Activated T-cell treated with anti-CD3 and anti-CD28 coated beads, Interleukin-2, amount 50 U/mL, for 48 hours (primary cell): ENCODE results near the gene RPP25.

ENCODE experiments used
- DNase-seq, 2 experiments: peaks; one replicate each; pipeline ENCODE4 v3.0.0-alpha.2; 2020

The RPP25 gene, protein sequence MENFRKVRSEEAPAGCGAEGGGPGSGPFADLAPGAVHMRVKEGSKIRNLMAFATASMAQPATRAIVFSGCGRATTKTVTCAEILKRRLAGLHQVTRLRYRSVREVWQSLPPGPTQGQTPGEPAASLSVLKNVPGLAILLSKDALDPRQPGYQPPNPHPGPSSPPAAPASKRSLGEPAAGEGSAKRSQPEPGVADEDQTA

DNA sequence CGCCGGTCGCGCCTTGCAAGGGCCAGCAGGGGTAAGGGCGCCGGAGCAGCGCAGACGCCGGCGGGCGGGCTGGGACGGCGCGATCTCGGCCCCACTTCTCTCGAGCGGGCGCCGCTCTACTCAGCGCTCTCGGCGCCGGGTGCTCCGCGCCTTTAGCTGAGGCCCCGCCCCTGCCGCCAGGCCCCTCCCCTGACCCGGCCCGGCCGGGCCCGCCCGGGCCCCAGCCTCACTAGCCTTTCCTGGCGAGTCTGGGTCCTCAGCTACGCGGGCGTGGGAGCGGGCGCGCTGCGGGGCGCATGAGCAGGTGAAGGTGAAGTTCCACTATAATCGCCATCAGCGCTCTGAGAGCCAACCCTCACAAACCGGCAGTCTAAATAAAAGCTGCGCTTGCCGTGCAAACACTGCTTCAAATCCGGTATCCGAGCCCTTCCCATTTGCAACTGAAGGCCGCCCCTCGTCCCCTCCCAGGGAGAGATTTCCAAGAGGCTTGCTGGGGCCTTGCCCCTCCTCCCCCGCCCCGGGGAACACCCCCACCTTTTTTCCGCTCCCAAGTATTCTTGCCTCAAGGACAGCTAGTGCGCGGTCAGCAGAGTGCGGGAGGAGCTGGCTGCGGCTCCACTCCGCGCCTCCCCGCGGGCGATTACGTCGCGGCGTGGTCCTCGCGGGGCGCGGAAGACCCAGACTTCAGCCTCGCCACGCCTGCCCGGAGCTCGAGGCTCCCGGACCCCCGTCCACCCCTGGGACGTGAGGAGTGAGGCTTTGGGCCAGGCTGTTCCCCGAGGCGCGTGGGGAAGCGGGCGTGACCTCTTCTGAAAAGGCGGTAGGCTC lies at the start of gene RPP25:
RPP25 (minus strand) TSS at position 125 of the 828 bp plus-strand sequence. CDS start 189 bp downstream, outside the sequence.
- DNase-seq, result peak; percentile 83 to 89

DNA sequence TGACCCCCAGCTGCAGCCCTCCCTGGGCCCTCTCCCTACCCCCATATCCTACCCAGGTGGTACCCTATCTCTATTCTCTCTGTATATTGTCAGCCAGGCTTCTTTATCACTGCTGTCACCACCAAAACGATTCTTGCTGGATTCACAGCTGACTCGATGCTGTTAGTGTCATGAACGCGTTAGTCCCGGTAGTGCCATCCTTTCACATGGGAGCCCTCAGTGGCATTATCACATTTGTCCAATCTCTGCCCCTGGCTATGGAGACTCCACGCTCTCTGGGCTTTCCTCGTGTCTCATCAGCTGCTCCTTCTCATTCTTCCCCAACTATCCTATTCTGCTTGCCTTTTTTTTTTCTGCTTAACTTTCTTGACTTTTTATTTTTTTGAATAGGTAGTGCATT lies 45.8 kb upstream of the RPP25 start:
- DNase-seq, result no peak

DNA sequence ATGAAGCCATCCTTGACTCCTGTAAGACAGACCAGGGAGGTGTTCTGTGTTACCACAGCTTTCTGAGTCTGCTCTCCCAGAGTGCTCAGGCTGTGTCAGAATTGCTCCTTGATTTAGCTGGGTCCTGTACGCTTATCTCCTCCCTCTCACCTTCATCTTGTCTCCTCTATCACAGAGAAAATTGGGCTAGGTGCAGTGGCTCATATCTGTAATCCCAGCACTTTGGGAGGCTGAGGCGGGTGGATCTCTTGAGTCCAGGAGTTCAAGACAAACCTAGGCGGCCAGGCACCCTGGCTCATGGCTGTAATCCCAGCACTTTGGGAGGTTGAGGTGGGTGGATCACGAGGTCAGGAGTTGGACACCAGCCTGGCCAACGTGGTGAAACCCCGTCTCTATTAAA lies 44.7 kb upstream of the RPP25 start:
- DNase-seq, result no peak

DNA sequence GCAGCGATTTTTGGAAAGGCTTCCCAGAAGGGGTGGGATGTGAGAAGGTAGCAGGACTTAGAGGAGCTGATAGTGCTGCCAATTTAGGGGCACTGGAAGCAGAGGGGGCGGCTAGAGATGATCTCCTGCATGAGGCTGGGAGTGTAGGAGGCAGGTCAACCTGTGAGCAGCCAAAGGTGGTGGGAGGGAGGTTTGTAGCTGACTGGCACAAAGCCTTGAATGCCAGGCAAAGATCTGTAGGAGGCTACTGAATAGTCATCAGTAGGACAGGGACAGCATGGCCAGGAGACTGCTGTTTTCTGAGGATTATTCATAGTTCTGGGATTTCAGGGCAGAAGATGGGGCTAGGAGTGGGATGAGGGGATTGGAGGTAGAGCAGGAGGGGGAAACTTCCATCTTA lies 41.0 kb upstream of the RPP25 start:
- no peak for DNase-seq

DNA sequence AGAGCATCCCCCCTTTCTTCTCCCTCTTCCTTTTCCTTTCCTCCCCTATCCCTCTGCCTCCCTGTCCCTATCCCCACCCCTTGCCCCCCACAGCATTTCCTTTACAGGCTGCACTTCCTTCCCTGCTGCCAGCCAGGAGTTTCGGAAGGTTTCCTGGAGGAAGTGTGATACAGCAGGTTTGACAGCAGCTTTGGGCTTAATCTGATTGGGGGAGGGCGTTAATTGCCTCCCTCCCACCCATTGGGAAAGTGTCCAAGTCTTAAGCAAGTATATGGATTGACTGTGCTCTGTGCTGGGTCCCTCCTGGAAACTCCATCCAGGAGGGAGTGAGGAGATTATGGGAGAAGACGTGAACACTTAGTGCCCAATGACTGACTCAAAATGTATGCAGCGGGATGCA lies 40.6 kb upstream of the RPP25 start:
- DNase-seq, result no peak

DNA sequence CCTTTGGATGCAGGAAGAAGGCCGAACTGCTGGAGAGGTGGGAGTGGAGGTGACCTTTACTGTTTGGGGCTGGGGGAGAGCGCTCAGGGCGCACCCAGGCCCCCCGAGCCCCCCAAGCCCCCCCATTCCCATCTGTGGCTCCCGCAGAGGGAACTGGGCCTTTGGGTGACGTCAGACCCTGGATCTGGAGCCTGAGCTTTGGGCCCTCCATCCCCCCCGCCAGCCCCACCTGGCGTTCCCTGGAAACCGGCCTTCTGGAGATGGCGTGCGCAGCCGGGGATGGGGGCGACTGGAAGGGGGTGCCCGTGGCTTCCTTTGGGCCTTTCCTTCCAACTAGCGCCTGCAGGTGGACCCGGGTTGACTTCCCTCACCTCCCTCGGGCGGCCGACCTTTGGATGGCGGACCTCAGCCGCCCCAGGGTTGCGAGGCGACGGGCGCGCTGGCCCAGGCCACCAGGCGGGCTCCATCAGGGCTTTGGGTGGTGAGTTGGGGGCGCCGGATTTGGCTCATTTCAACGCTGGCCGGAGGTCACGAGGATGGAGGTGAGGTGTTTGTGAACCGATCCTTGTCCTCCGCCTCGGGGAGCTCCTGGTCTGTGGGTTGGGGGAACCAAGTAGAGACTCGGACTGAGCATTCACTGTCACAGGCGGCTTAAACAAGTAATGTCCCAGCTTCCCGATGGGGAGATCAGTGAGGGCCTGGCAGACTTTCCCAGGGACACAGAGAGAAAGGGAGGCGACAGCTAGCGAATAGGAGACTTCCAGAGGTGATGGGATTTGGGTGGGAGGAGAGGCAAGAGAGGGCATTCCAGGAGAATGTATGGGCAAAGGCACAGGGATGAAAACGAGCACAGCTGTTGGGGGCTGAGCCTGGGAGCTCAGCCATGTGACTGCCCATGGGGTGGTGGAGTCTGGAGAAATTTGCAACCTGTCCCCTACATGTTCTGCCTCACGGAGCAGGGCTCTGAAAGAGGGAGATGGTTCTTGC lies 39.5 kb upstream of the RPP25 start:
- no peak for DNase-seq

DNA sequence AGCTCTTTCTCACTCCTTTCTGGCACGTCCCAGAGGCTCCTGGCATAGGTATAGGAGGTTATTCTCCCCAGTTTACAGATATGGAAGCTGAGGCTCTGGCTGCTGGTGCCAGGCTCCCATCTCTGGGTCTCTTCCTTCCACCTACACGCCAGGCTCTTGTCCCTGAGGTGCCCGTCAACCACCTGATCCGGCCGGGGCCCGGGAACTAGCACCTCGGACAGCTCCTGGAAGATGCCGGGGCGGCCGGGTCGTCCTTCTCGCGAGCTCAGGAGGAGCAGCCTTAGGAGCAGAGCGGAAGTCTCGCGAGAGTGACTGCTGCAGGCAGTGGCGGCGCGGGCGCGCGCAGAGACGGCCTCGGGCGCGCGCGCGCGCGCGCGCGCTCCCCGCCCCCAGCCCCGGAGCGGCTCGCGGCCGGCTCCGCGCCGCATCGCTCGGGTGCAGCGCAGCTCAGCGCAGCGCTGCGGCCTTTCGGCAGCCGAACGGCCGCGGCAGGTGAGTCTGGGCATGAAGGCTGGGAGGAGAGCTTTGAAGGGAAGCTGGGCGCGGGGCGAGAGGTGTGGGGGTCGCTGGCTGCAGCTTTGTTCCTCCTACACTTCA lies 38.7 kb upstream of the RPP25 start, which contains the start of gene SCAMP5:
SCAMP5 (plus strand) TSS at position 382 of the 597 bp plus-strand sequence. CDS start 16,277 bp downstream, outside the sequence.
- peak; percentile 92 to 95 for DNase-seq

DNA sequence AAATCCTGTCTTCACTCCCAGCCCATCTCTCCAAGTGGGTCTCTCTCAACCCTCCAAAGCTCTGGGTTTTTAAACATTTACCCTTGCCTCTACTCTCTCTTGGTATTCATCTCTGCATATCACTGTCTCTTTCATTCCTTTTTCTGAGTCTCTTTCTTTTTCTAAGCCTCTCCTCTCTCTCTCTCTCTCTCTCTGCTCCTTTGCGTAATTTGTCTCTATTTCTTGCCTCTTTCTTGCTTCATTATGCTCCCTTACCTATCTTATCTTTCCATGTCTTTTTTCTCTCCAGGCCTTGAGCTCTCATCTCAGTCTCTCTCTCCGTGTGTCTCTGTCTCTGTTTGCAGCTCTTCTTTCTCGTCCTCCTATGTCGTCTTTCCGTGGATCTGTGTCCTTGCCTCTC lies 38.1 kb upstream of the RPP25 start:
- DNase-seq, result no peak

DNA sequence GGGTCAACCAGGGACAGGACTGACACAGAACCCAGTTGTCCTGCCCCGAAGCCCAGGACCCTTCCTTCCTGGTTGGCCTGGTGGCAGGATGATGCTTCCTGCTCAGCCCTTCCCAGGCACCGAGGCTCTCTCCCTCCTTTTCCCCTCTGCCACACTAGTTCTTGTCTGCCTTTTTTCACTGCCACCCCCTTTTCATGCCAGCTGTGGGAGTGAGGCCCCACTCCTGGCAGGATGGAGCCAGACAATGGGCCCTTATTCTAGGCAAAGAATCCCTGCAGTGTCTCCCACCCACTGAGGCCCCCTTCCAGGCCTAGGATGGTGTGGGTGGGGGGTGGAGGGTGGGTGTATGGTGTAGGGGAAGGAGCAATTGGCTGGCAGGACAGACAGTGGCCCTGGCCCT lies 37.7 kb upstream of the RPP25 start:
- no peak for DNase-seq

DNA sequence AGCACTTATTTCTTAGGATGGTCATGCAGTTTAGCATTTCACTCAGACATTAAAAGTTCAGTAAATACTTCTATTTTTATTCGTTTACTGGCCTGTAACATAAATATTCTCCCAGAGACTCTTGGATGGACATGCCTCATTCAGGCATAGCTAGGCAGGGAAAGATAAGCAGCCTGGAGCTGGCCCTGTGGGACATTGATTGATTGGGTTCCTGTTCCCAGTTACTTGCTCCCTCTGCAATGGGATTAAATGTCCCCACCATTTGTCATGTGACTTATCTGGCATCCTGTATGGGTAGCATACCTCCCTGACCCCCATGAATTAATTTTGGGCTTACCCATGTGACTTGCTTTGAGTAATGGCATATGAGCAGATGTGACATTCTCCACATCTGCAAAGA lies 36.0 kb upstream of the RPP25 start:
- no peak for DNase-seq

DNA sequence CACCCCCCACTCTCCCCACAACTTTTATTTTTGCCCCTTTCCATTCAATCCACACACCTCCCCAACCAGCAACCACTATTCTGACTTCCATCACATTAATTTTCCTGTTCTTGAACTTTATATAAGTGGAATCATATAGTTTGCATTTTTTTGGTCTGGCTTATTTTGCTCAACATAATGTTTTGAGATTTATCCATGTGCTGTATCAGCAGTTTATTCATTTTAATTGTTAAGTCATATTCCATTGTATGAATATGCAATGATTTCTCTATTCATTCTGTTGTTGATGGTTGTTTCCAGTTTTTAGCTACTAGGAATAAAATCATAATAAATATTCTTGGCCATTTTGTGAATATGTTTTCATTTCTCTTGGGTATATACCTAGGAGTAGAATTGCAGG lies 33.0 kb upstream of the RPP25 start:
- DNase-seq, result no peak

DNA sequence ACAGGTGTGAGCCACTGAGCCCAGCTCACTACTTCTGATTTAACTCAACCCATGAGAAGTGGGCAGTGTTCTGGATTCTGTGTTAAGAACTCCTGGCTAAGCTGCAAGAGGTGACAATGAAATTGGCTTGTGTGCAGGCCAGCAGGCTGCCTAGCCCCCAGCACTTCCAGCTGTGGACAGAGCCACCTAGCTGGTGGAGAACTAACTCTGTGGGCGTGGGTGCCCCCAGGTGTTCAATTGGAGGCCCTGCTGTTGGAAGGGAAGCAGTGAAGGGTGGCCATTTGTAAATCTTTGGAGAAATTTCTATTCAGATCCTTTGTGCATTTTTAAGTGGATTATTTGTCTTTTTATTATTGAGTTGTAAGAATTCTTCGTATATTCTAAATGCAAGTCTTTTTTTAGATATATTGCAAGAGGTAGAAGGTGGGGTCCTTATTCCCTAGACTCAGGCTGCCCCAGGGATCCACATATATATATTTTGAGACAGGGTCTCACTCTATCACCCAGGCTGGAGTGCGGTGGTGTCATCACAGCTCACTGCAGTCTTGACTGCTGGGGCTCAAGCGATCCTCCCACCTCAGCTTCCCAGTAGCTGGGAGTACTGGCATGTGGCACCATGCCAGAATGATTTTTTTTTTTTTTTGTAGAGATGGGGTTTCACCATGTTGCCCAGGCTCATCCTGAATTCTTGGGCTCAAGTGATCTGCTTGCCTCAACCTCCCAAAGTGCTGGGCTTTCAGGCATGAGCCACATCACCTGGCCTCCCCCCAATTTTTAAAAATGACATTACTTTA lies 31.6 kb upstream of the RPP25 start:
- DNase-seq, result peak; percentile 46 to 59

DNA sequence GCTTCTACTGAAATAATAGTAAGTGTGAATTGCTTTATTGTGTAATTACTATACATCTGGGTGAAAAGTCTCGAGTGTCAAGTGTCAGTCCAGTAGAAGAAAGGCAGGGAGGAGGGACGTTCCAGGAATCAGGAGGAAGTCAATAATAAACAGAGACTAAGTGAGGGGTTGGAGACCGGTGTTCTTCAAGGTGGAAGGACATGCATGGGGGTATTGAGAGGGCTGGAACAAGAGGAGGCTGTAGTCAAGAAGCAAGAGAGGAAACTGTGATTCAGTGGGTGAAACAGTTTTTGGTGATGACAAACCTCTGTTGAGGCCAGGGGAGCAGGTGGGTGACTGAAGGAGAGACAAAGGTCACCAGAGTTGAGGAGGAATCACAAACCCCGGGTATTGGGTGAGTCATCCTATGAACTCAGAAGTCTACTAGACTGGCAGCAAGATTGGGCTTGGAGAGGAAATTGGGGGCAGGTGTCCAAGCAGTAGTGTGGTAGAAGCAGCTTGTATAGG lies 27.2 kb upstream of the RPP25 start:
- DNase-seq, result peak; percentile 68 to 74

DNA sequence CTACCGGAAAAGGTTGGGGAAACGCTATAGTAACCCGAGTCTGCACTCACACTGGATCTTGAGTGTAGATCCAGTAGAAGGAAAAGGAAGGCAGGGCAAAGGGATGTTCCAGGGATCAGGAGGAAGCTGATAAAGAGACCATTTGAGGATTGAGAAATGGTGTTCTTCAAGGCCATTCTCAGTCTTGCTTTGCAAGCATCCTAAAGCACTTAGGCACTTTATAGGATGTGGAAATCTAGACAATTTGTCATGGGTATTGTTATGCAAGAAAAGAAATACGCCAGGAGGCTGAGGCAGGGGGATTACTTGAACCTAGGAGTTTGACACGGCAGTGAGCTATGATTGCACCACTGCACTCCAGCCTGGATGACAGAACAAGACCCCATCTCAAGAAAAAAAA lies 25.6 kb upstream of the RPP25 start:
- DNase-seq, result no peak

DNA sequence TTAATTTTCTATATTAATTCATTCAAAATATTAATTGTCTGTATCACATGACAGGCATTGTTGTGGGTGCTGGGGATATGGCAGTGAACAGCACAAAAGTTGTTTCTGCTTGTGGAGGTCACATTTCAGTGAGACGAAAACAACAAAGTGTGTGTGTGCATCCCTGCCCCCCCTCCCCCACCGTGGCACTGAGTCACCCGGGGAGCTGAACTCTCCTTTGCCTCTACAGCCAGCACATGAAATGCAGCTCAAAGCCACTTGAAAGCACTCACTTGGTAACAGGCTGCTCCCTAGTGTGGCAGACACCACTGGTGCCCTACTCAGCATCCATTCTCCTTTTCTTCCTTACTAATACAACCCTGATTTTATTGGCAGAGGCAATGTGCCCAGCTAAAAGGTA lies 21.9 kb upstream of the RPP25 start:
- DNase-seq, result peak; percentile 70 to 78

DNA sequence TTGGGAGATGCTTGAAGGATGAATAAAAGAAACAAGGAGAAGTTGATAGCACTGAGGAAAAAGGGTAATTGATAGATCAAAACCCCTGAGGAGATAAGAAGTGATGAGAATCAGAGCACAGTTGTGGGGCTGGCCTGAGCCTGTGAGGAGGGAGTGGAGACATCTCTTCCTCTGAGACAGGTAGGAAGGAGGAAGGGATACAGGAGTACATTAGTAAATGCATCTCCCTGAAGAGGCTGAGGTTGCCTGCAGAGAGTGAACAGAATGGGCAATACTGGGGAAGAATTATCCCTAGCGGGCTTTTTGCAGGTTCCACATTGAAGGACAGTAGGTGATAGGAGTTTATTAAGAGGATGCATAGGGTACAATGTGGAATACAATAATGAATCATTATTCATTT lies 21.5 kb upstream of the RPP25 start:
- DNase-seq, result no peak

DNA sequence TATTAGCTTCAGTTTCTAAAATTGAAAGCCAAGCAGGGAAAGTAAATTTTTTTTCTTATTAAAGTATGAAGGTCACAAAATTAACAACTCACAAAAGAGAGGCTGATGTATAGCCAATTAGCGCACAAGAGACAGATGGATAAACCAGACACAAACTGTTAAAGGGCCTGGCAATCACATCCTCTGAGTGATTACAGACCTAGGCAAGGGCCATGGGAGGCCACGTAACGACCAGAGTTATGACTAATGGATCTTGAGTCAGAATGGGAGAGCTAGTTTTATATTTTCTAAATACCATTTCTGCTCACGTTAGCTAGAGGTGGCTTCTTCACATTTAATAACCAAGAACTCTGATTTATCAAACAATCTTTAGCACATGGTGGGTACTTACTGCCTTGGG lies 21.0 kb upstream of the RPP25 start:
- peak in 1 of 2 experiments; percentile 47 for DNase-seq

DNA sequence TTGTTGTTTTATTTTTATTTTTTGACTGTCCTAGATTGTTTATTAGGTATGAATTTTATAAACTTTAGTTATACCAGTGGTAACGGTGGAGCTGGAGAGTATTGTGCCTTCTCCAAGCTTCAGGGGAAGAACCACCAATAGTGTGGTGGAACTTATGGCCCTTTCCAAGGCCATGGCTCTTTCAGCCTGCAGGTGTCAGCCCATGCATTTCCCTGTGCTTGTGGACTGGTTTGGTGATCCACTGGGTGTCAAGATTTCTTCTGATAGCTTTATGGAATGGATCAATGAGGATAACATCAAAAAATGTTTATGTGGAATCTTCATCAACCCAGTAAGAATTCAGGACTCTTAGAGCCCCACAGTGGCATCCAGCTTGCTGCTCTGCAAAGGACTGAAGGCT lies 19.6 kb upstream of the RPP25 start:
- DNase-seq, result no peak

DNA sequence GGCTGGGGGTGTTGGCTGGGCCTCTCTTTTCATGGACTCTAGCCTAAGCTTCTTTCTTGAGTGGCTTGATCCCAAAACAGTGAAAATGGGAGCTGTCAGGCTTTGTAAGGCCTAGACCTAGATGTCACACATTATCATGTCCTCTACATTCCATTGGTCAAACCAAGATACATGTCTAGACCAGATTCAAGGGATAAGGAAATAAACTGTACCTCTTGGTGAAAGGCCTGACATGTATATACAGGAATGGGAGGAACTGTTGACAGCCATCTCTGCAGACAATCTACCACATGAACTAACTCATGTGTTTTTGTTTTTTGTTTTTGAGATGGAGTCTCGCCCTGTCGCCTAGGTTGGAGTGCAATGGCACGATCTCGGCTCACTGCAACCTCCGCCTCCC lies 11.1 kb upstream of the RPP25 start:
- no peak for DNase-seq

DNA sequence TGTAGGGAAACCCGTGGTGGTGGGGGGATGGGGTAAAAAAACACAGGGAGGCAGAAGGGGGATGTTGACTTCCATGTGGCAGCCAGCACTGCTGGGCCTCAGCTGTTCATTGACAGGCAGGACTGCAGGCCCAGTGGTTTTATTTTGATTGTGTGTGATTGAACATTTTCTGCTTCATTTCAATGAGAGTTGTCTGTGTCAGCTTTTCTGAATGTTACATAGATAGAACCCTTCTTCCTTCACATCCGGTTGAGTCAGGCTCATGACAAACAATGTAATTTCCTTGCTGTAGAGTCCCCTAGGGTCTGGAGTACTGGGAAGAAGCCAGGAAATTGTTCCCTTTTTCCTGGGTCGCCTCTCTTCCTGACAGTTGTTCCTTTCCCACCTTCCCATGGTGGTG lies 8.2 kb upstream of the RPP25 start:
- DNase-seq, result no peak

DNA sequence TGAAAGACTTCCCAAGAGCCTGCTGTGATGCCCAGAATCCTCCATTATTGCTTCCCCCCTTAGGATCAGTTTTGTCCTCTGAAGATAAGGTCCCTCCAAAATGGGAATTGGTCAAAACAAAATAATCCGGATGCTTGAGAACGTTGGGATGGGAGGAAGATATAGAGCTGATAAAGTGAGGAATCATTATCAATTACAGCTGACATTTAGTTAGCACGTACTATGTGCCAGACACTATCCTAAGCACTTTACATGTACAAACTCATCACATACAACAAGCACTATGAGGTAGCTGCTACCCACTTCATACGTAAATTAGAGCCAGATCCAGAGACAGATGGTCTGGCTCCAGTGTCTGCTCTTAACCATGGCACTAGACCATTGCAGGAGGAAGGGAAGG lies 6.6 kb upstream of the RPP25 start:
- no peak for DNase-seq

DNA sequence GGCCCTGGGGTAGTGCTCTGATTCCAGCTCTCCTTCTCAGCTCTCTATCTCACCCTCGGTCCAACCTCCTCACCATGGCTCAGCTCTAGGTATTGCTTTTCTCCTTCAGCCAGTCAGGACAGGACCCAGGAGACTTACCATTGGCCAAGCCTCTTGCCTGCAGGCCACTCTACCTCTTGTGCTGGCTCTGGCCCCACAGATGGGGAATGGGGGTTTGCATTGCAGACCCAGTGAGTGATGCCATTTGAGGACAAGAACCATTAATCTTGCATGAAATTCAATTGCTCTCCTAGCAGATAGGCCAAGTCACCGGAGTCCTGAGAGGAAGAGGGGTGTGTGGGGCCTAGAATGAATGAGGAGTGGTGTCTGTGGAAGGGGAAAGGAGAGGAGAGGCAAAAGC lies 6.1 kb upstream of the RPP25 start:
- DNase-seq, result no peak
